ENCODE measurements around the gene INPP1.

- TF ChIP-seq AFF4 (CRISPR knock-in tag; IDR thresholded peaks at IDR 0.05; ENCODE audit: borderline replicate concordance) (no peak), CTCF (IDR thresholded peaks at IDR 0.05) (no peak)
These were observed 65.3 kb downstream of the INPP1 start for GRCh38 chr2:190408538-190409271.

Data from WTC11 (cell line).